Nucleus accumbens (tissue), 56 donors: ENCODE measurements around the gene IDUA.
"Not testable (repeated sequence)": the region's sequence is repeated elsewhere in the genome, so short reads cannot be mapped to it uniquely, and the experiment has no call there.

Experiments used
- DNase-seq, 56 donors: peaks; one replicate each; lab custom pipeline; 2025; lab: John Stamatoyannopoulos, UW

The IDUA gene

DNA sequence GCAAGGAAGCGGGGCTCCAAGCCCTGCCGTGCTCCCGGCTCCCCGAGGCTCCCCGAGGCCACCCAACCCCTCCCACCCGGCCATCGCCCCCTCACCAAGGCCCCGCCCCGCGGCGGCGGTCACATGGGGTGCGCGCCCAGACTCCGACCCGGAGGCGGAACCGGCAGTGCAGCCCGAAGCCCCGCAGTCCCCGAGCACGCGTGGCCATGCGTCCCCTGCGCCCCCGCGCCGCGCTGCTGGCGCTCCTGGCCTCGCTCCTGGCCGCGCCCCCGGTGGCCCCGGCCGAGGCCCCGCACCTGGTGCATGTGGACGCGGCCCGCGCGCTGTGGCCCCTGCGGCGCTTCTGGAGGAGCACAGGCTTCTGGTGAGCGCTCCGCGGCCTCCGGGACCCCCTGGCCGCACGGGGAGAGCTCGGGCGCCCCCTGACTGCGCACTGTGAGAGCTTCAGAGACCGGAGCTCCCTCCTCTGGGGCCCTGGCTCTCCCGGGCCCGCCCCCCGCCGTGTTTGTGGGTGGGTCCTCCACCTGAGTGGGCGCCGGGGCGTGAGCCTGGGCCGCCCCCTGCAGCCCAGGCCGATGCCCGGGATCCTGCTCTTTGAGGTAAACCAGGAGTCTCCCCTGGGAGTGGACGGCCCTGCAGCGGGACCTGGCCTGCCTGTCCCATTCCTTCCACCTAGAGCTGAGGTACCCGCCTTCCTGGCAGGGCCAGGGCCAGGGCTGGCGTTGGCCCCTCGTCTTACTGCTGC is at the start of gene IDUA:
Gene IDUA (plus strand): TSS at position 166 of the 745 bp plus-strand sequence. CDS start 41 bp downstream, at position 207.
- peak in 55 of 56 donors; percentile 28 to 93 (median 76) for DNase-seq

DNA sequence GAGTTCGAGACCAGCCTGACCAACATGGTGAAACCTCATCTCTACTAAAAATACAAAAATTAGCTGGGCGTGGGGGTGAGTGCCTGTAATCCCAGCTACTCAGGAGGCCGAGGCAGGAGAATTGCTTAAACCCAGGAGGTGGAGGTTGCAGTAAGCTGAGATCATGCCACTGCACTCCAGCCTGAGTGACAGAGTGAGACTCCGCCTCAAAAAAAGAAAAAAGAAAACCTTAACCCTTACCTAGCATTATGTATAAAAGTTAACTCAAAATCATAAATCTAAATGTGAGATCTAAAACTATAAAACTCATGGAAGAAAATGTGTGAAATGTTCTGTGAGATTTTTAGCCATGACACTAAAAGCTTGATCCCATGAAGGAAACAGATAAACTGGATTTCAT is 47.3 kb upstream of the IDUA start:
- not testable (repeated sequence) for DNase-seq

DNA sequence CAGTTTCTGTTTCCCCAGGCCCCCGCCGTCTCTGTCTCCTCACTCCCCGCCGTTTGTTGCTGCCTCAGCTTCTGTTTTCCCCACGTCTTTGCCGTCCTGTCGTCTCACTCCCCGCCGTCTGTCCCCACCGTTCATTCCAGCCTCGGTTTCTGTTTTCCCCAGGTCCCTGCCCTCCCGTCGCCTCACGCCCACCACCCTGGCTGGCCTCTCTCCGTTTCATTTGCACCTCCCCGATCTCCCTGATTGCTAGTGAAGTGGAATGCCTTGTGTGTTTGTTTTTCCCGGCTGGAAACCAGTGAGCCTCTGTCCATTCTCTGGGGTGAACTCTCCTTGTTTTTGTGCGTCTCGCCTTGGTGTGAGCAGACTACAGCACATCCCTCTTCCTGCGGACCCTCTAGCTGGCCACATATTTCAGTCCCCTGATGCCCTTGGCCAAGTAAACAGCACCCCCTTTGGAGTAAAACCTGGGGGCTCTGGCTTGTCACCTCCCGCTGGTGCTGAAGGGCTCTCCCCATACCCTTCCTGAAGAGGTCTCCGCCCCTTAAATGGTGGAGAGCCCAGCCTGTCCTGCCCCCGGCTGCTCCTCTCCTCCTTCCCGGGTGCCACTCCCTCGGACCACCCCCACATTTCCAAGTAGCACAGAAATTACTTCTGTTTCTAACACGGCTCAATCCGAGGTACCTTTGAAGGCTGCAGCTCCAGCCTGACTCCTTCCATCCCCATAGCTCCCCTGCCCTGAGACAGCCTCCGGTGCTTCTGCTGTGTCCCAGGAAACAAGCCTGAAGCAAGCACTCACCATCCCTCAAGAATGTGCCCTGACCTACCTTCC is 41.4 kb upstream of the IDUA start:
- no peak for DNase-seq

DNA sequence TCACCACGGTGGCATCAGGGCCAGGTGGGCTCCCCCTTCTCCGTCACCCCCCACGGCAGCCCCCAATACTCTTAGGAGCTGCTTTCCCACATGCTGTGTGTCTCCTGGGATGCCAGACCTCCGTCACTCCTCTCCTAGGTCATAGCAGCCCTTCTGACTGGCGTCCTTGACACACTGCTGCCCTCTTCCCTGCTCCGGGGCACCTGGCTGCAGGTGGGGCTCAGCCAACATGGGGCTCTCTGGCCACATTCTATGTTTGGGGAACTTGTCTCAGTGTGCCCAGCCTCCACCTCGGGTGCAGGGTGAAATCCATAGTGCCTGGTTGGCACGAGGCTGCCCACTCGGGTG is 40.8 kb upstream of the IDUA start:
- no peak for DNase-seq

DNA sequence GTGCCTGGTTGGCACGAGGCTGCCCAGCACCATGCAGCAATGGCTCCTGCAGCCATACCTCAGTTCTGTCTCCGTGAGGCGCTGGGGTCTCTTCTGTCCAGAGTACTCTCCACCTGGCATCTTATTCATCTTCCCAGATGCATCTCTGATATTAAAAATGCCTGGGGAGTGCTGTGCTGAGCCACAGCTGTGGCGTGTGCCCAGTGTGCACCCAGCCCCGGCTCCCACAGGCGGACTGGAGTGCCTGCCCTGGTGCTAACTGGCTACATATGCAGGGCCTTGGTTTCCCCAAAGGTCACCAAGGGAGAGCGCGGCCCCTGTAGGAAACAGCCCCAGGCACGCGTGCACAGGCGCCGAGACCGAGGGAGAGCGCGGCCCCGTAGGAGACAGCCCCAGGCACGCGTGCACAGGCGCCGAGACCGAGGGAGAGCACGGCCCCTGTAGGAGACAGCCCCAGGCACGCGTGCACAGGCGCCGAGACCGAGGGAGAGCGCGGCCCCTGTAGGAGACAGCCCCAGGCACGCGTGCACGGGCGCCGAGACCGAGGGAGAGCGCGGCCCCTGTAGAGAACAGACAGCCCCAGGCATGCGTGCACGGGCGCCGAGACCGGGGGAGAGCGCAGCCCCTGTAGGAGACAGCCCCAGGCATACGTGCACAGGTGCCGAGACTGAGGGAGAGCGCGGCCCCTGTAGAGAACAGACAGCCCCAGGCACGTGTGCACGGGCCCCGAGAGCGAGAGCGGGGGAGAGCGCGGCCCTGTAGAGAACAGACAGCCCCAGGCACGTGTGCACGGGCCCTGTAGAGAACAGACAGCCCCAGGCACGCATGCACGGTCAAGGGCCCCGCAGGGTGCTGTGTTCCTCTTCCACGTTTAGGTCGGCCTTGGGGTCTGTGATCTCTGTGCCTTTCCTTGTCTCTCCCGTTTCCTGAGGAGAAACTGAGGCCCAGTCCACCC is 40.0 kb upstream of the IDUA start:
- DNase-seq = peak in 2 of 56 donors; percentile 24 to 39

DNA sequence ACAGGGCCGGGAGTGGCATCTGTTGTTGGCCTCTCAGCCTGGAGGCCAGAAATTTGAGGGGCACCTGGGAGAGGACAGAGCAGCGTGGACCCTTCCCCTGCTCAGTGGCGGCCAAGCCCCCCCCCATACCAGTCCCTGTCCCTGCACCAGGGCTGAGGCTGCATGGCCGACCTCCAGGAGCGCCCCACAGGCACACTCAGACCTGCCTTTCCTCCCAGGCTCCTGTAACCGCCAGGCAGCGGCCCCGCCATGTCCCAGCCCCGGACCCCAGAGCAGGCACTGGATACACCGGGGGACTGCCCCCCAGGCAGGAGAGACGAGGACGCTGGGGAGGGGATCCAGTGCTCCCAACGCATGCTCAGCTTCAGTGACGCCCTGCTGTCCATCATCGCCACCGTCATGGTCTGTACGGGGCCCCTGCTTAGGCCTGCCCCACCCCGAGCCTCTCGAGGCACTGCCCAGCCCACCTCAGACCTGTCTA is 39.3 kb upstream of the IDUA start:
- DNase-seq = no peak

DNA sequence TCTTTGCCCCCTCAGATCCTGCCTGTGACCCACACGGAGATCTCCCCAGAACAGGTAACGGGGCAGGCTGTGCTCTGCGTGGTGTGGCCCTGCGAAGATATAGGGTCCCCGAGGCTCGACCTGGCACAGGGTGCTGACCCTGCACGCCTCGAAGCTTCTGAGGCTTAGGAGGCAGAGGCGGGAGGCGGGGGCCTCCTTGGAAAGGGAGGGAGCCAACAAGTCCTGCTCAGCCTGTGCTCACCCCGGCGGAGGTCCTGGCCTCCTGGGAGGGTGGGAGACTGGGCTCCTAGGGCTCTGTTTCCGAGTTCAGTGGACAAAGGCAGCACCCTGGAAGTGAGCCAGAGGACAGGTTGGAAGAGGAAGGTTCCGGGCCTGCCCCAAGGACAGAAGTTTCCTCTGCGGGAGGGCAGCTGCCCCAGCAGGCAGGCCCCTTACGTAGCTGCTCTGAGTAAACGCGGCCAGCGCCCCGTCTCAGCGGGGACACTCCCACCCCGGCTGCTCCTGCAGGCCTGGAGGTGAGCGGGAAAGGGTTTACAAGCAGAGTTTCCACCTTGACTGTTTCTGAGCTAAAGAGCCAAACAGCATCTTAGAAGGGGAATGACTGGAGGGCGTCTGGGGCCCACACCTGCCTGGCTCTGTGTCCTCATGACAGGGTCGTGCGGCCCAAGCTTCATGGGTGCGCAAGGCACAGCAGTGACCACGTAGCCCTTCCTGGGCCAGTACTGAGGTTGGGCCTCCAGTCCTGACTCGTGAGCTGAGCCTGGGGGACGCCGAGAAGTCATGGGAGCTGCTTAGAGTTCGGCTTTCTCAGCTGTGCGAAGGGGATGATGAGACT is 38.5 kb upstream of the IDUA start:
- no peak for DNase-seq

DNA sequence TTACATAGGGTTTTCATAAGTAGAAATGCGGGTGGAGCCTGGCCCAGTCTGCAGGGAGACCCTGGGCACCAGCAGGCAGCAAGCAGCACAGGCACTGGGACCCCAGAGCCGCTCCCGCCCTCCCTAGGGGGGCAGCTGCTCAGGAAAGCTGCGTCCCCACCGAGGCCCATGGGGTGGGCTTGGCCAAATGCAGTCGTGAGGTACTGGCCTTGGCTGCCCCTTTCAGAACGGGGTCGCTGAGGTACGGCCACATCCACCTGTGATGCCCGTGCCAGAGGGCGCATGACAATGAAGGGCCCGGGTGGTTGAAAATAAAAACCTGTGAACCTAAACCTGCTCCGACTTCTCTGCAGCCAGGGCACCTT is 37.9 kb upstream of the IDUA start:
- DNase-seq = no peak

DNA sequence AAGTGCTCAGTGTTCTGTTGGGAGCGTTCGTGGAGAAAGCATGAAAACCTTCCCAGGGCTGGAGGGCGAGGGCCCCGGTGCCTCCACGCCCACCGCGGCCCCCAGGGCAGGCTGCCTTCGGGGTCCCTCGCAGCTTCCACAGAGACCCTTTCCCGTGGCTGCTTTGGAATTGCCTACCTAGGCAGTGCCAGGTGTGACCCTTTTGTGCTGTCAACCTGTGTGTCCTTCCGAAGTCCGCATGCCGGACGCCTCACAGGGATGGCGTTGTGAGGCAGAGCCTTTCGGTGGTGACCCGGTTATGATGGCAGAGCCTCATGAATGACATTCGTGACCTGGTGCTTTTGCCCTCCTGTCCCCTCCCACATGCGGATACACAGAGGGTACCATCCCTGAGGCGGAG is 37.2 kb upstream of the IDUA start:
- DNase-seq = no peak

DNA sequence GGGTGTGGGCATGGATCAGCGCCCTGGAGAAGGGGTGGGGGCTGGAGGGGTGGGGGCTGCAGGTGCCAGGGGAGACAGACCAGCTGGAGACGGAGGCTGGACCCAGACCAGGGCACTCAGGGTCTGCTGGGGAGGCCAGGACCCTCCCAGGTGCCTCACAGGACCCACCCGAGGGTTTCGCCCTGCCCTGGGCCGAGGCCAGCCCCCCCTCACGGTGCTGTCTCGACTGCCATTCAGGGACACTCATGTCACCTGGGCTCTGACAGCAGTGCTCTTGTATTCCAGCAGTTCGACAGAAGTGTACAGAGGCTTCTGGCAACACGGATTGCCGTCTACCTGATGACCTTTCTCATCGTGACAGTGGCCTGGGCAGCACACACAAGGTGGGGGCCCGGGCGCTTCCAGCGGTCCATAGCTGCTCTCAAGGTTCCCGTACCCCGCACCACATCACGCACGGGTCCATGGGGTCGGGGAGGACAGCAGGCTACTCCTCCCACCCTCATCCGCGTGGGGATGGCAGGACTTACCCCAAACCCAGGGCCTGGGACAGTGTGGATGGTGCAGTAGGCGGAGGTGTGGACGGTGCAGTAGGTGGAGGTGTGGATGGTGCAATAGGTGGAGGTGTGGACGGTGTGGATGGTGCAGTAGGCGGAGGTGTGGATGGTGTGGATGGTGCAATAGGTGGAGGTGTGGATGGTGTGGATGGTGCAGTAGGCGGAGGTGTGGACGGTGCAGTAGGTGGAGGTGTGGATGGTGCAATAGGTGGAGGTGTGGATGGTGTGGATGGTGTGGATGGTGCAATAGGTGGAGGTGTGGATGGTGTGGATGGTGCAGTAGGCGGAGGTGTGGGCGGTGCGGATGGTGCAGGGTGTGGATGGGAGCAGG is 36.5 kb upstream of the IDUA start:
- no peak for DNase-seq

DNA sequence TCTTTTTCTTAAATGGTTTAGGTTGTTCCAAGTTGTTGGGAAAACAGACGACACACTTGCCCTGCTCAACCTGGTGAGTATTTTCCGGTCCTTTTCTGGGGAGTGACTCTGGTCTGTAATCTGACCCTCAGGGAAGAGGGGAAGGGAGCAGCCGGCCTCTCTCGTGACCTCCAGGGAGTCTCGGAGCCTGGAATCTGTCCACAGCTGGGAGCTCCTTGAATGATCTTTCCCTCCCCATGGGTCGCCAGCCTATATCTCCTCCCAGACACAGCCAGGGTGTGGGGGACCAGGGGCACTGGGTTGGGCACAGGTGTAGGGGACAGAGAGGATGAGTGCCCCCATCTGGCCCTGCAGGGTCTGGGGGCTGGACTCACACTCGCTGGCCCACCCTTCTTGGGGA is 35.7 kb upstream of the IDUA start:
- DNase-seq = no peak

DNA sequence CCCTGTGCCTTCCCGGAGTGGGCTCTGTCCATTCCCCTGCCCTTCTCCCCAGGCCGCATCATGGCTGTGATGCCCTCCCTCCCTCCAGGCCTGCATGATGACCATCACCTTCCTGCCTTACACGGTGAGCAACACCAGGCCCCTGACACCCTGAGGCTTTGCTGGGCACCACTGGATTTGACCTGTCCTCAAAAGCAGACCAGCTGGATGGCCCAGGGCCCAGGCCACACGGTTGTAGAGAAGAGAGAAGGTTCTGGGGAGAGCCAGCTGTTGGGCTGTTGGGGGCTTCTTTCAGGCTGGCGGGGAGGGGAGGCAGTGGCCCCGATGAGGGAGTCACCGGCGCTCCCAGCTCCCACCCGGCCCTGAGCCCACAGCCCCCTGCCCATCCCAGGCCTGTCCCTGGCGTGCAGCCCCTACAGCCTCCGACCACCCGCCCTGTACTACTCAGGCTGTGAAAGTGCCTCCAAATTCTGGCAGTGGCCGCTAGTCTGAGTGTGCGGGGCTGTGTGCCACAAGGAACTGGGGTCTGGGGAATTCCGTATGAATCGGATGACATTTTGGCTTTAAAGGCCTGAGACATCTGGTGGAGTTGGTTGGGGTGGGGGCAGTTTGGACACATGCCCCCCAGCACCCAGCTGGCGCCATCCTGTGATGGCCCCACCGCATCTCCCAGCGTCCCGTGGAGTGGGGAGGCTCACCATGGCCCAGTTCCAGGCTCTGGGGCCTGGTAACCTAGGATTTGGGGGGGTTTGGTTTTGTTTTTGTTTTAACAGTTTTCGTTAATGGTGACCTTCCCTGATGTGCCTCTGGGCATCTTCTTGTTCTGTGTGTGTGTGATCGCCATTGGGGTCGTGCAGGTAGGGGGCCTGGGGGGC is 35.0 kb upstream of the IDUA start:
- DNase-seq = no peak

DNA sequence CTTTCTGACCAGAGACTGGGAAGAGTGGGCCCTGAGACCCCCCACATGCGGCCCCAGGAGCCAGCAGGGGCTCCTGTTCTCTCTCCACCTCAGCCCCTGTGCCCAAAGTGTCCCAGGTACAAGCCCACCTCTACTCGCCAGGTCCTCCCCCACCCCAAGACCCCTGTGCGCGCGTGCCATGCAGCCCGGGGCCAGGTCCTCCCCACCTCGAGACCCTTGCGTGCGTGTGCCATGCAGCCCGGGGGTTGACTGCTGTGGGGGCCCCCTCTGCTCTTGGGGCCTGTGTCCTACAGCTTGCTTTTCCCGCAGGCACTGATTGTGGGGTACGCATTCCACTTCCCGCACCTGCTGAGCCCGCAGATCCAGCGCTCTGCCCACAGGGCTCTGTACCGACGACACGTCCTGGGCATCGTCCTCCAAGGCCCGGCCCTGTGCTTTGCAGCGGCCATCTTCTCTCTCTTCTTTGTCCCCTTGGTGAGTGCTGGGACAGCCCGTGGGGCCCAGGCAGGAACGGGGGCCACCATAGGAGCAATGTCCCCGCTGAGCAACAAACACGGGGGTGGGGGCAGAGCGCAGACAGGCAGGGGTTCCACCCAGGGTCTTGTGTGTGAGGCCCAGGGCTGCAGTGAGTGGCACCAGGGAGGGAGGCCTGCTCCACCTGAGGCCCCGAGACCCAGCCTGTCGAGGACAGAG is 33.8 kb upstream of the IDUA start:
- no peak for DNase-seq

DNA sequence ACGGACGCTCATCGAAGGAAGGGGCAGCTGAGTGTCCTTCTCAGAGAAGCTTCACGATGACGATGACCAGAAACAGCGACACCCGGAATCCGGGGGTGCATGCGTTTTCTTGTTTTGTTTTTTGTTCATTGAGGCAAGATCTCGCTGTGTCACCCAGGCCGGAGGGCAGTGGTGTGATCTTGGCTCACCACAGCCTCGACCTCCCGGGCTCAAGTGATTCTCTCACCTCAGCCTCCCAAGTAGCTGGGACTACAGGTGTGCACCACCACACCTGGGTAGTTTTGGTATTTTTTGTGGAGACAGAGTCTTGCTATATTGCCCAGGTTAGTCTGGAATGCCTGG is 33.3 kb upstream of the IDUA start:
- DNase-seq = no peak

DNA sequence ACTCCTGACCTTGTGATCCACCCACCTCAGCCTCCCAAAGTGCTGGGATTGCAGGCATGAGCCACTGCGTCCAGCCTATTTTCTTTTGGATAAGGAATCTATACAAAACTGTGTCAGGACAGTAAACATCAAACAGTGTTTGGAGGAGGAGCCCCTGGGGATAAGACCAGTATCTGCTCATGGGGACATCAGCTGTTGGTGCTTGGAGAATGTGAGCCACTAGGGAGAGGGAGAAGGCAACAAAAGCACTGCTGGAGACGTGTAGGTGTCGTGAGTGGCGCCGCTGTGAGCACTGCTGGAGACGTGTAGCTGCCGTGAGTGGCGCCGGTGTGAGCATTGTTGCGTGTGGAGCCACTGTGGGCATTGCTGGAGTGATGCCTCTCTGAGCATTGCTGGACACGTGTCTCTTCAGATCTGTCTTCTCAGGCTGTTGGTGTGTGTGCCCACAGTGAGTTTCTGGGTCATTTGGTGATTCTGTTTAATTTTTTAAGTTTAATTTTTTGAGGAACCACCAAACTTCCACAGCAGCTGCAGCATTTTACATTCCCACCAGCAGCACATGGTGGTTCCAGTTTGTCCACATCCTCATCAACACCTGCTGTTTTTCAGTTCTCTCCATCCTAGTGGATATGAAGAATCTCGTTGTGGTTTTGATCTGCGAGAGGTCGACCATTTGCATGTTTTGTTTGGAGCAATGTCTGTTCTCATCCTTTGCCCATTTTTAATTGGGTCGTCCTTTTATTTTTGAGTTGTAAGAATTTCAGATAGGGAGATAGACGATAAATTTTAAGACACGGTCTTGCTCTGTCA is 32.4 kb upstream of the IDUA start:
- no peak for DNase-seq

DNA sequence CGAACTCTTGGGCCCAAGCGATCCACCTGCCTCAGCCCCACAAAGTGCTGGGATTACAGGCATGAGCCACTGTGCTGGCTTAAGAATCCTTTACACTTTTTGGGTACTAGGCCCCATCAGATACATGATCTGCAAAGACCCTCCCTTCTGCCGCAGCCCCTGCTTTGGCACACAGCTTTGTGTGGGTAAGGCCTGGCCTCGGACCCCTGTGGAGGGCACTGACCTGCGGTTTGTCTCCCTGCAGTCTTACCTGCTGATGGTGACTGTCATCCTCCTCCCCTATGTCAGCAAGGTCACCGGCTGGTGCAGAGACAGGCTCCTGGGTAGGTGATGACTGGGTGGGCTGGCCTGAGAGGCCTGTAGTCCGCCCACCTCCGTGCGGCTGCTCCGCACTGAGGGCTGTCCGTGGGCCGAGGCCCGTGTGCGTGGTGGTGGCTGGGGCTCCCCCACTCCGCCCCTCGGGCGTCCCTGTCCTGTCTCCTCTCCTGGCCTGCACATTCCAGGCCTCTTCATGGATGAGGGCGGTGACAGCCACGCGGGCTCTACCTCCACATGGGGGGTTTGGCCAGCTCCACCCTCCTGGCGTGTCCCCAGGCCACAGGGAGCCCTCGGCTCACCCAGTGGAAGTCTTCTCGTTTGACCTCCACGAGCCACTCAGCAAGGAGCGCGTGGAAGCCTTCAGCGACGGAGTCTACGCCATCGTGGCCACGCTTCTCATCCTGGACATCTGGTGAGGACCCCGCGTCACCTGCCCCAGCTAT is 31.5 kb upstream of the IDUA start:
- no peak for DNase-seq
